SU-DHL-6 (cell line): ENCODE results near the gene RFLNA.

Experiments
- H2AFZ ChIP-seq: fragments of 200-600 bp; sonication (generic); 2 replicates; pipeline ENCODE4 v1.6.1; 2014; ENCODE audit warnings: low read depth, mild to moderate bottlenecking, moderate library complexity, mixed read lengths, antibody characterized with exemption, low read length; ENCODE audit not compliant: severe bottlenecking
- H3F3A ChIP-seq: fragments of 200-600 bp; shearing (Covaris generic); 2 replicates; pipeline ENCODE4 v1.6.0; 2016; ENCODE audit warnings: antibody characterized with exemption, mild to moderate bottlenecking; ENCODE audit not compliant: insufficient read depth
- H3K27ac ChIP-seq: fragments of 200-600 bp; sonication (generic); 2 replicates; pipeline ENCODE4 v1.5.1; 2016; ENCODE audit warnings: low read depth, mild to moderate bottlenecking, low read length, moderate library complexity, mixed read lengths
- H3K27me3 ChIP-seq: fragments of 200-600 bp; sonication (generic), shearing (Covaris generic); 2 replicates; pipeline ENCODE4 v1.6.0; 2014; ENCODE audit warnings: mild to moderate bottlenecking, low read length
- H3K36me3 ChIP-seq: fragments of 200-600 bp; sonication (generic); 2 replicates; pipeline ENCODE4 v1.6.1; 2014; ENCODE audit warnings: mild to moderate bottlenecking, low read length, mixed read lengths
- H3K4me2 ChIP-seq: fragments of 300-600, 200-600 bp; shearing (Covaris generic), sonication (generic); 2 replicates; pipeline ENCODE4 v1.6.0; 2014; ENCODE audit warnings: low read length, low read depth, mild to moderate bottlenecking; ENCODE audit not compliant: poor library complexity, severe bottlenecking
- H3K4me3 ChIP-seq: fragments of 200-600 bp; sonication (generic); 2 replicates; pipeline ENCODE4 v1.5.1; 2014; ENCODE audit warnings: antibody characterized with exemption, low read length, mild to moderate bottlenecking, mixed read lengths; ENCODE audit not compliant: insufficient read depth, poor library complexity, severe bottlenecking
- H3K79me2 ChIP-seq: fragments of 200-600 bp; sonication (generic); 2 replicates; pipeline ENCODE4 v1.6.1; 2014; ENCODE audit warnings: mild to moderate bottlenecking, low read length, moderate library complexity; ENCODE audit not compliant: insufficient read depth
- H3K9ac ChIP-seq: fragments of 200-600 bp; sonication (generic); 2 replicates; pipeline ENCODE4 v1.7.0; 2014; ENCODE audit warnings: mild to moderate bottlenecking, low read length
- H3K9me2 ChIP-seq: fragments of 200-600 bp; sonication (generic); replicated peaks from 2 replicates; pipeline ENCODE4 v1.6.1; 2014; ENCODE audit warnings: low read length; ENCODE audit not compliant: insufficient read depth
- H3K9me3 ChIP-seq: fragments of 200-600 bp; sonication (generic); 2 replicates; pipeline ENCODE4 v1.6.1; 2014; ENCODE audit warnings: low read length, mixed read lengths; ENCODE audit not compliant: insufficient read depth
- H4K20me1 ChIP-seq: fragments of 200-600 bp; sonication (generic); 2 replicates; pipeline ENCODE4 v1.6.1; 2014; ENCODE audit warnings: low read depth, mild to moderate bottlenecking, antibody characterized with exemption, low read length, moderate library complexity, mixed read lengths
- EZH2phosphoT487 ChIP-seq: fragments of 200-600 bp; sonication (generic), shearing (Covaris generic); conservative IDR thresholded peaks from 2 replicates; pipeline ENCODE4 v1.6.1; 2018; ENCODE audit warnings: mild to moderate bottlenecking, antibody characterized with exemption, low read length, moderate library complexity, mixed read lengths
- TF ChIP-seq, protein P1 (sequence below): fragments of 200-600 bp; sonication (generic); IDR thresholded peaks from one replicate; pipeline ENCODE4 v1.5.1; 2017; ENCODE audit warnings: antibody characterized with exemption, mild to moderate bottlenecking, low read length, moderate library complexity; ENCODE audit not compliant: insufficient read depth, poor library complexity, severe bottlenecking

RFLNA gene

DNA sequence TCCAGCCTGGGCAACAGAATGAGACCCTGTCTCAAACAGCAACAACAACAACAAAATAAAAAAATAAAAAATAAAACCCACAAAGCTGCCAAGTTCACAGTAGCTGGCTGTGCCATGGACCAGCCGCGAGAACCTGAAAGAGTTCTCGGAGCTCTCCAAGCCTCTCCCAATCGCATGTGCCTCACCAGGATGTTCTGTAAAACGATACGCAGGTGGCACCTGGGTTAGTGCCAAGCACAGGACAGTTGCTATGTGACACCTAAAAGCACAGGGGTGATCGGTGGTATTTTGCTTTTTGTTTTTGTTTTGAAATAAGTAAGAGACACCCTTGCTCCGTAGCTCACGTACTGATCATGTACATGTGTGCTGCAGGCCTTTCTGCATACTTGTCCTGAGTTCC, 52.4 kb downstream of the RFLNA start:
- H3F3A ChIP-seq, result no peaks in the 10 kb centered on the region
- H3K4me3 ChIP-seq, result no peak overlapping the region
- no peaks in the 10 kb centered on the region for H3K9me3 ChIP-seq
- TF ChIP-seq EZH2phosphoT487, result no peak
- TF ChIP-seq, protein P1, sequence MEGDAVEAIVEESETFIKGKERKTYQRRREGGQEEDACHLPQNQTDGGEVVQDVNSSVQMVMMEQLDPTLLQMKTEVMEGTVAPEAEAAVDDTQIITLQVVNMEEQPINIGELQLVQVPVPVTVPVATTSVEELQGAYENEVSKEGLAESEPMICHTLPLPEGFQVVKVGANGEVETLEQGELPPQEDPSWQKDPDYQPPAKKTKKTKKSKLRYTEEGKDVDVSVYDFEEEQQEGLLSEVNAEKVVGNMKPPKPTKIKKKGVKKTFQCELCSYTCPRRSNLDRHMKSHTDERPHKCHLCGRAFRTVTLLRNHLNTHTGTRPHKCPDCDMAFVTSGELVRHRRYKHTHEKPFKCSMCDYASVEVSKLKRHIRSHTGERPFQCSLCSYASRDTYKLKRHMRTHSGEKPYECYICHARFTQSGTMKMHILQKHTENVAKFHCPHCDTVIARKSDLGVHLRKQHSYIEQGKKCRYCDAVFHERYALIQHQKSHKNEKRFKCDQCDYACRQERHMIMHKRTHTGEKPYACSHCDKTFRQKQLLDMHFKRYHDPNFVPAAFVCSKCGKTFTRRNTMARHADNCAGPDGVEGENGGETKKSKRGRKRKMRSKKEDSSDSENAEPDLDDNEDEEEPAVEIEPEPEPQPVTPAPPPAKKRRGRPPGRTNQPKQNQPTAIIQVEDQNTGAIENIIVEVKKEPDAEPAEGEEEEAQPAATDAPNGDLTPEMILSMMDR, result no peak
- no peaks in the 10 kb centered on the region for H3K27me3 ChIP-seq
- H3K36me3 ChIP-seq, result no peaks in the 10 kb centered on the region
- no peaks in the 10 kb centered on the region for H3K79me2 ChIP-seq
- H3K9me2 ChIP-seq, result no peaks in the 10 kb centered on the region
- H3K4me2 ChIP-seq, result no peak overlapping the region
- no peak overlapping the region for H3K27ac ChIP-seq
- no peak overlapping the region for H2AFZ ChIP-seq
- no peak overlapping the region for H3K9ac ChIP-seq
- no peaks in the 10 kb centered on the region for H4K20me1 ChIP-seq

DNA sequence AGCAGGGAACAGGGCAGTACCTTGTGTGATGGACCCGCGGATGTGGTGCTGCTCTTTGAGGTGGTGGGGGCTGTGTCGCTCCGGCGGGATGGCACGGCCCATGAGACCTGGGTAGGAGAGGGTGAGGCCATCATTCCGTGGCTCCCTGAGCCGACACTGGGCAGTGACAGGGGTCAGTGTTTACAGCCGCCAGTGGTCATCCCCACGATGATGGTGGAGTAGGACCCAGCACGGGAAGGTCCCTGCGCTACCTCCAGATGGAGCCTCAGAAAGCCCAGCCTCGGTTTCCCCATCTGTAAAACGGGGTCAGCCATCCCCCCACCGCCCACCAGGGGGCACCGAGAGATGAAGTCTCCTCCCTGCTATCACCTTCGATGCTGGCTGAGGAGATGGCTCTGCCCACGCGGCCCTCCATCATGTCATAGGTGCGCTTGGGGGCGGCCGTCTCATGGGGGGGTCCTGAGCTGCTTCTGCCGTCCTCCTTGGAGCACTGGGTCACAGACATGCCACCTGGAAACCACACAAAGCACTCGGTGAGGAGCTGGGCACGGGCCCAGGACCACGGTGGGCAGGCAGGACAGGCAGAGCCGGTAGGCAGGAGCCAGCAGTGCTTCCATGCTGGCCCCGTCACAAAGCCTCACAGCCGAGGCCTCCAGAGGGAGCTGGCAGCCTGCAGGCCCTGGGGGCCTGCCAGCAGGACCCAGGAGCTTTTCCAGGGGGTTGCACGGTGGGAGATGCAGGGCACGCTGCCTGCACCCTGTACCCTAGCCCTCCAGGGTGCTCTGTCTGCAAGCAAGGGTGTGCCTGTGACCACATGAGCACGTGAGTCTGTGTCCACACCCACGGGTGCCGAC, 53.1 kb downstream of the RFLNA start:
- H3K9ac ChIP-seq, result no peak overlapping the region
- no peaks in the 10 kb centered on the region for H3K9me2 ChIP-seq
- H3K27ac ChIP-seq, result no peak overlapping the region
- no peaks in the 10 kb centered on the region for H3K79me2 ChIP-seq
- no peak overlapping the region for H3K4me2 ChIP-seq
- TF ChIP-seq EZH2phosphoT487, result no peak
- TF ChIP-seq, protein P1, result peak; percentile 40
- H3F3A ChIP-seq, result no peaks in the 10 kb centered on the region
- no peaks in the 10 kb centered on the region for H4K20me1 ChIP-seq
- H2AFZ ChIP-seq, result no peak overlapping the region
- H3K27me3 ChIP-seq, result no peaks in the 10 kb centered on the region
- H3K9me3 ChIP-seq, result no peaks in the 10 kb centered on the region
- no peak overlapping the region for H3K4me3 ChIP-seq
- no peaks in the 10 kb centered on the region for H3K36me3 ChIP-seq

DNA sequence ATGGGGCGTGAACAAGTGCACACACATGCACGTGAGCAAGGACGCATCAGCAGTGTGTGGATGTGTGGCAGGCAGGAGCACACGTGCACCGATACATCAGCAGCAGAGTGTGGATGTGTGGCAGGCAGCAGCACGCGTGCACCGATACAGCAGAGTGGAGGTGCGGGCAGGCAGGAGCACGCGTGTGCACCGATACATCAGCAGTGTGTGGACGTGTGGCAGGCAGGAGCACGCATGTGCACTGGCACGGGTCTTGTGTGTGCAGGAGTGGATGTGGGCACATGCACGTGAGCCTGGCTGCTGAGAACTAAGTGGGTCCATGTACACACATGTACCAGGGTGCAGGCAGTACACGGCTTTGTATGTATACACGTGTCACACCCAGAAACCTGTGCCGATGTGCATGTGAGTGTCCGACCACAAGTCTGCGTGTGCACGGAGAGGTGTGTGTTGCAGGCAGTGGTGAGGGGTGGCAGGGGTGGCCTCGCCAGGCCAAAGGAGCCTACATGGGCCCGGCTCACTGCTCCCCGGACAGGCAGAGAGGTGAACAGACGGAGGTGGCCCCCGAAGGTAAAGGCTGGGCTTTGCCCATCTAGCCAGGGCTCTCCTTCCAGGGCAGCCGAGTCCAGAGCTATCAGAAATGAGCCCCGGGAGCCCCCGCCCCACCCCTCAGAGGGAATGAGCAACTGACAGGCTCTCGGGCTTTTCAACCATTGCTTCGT, 53.9 kb downstream of the RFLNA start:
- no peak overlapping the region for H3K27ac ChIP-seq
- no peaks in the 10 kb centered on the region for H3K79me2 ChIP-seq
- H4K20me1 ChIP-seq, result no peaks in the 10 kb centered on the region
- no peaks in the 10 kb centered on the region for H3K9me2 ChIP-seq
- no peaks in the 10 kb centered on the region for H3K9me3 ChIP-seq
- TF ChIP-seq, protein P1, result no peak
- no peak for TF ChIP-seq EZH2phosphoT487
- no peak overlapping the region for H3K4me3 ChIP-seq
- no peak overlapping the region for H2AFZ ChIP-seq
- no peaks in the 10 kb centered on the region for H3K27me3 ChIP-seq
- H3K36me3 ChIP-seq, result no peaks in the 10 kb centered on the region
- no peak overlapping the region for H3K4me2 ChIP-seq
- H3K9ac ChIP-seq, result no peak overlapping the region
- H3F3A ChIP-seq, result no peaks in the 10 kb centered on the region
